Measurements from ENCODE around the gene ACAP3. TPM values are rescaled to one million over a fixed set of nuclear protein-coding genes. Genes with fewer than 3 reads are reported as not detected.

The ACAP3 gene
- total RNA-seq, 1 donor from 2014 or later: 49.7 TPM

DNA sequence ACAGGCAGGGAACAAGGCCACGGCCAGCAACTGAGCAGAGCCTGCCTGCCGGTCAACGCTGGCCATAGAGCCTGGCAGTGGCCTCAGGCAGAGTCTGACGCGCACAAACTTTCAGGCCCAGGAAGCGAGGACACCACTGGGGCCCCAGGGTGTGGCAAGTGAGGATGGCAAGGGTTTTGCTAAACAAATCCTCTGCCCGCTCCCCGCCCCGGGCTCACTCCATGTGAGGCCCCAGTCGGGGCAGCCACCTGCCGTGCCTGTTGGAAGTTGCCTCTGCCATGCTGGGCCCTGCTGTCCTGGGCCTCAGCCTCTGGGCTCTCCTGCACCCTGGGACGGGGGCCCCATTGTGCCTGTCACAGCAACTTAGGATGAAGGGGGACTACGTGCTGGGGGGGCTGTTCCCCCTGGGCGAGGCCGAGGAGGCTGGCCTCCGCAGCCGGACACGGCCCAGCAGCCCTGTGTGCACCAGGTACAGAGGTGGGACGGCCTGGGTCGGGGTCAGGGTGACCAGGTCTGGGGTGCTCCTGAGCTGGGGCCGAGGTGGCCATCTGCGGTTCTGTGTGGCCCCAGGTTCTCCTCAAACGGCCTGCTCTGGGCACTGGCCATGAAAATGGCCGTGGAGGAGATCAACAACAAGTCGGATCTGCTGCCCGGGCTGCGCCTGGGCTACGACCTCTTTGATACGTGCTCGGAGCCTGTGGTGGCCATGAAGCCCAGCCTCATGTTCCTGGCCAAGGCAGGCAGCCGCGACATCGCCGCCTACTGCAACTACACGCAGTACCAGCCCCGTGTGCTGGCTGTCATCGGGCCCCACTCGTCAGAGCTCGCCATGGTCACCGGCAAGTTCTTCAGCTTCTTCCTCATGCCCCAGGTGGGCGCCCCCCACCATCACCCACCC lies 23.6 kb upstream of the ACAP3 start, which contains the start of gene TAS1R3:
Gene TAS1R3 (plus strand): TSS at position 213 of the 898 bp plus-strand sequence. CDS start 66 bp downstream, at position 279.
- peak within 1 kb of the TSS; percentile 6 for H3K27ac ChIP-seq (replicated peaks)
- intact Hi-C loops (cut with micrococcal nuclease): no loop called here

GRCh38 chr1:1330366-1331067 lies 22.8 kb upstream of the ACAP3 start:
- Histone ChIP-seq H3K36me3 (peaks cover 32% of the 10 kb centered on the region), H3K4me1 (peaks cover 54% of the 10 kb centered on the region), H3K27me3 (ENCODE audit: low read depth) (no peaks in the 10 kb centered on the region), H3K27ac (replicated peaks) (peak overlapping the region; percentile 6), H3K4me3 (no peak overlapping the region), H3K9me3 (replicated peaks) (no peaks in the 10 kb centered on the region)
- TF ChIP-seq CTCF (IDR thresholded peaks at IDR 0.05; ENCODE audit: borderline replicate concordance): no peak
- intact Hi-C loops (cut with micrococcal nuclease): no loop called here
- no peak for DNase-seq

More for the DNA sequence above, 23.6 kb upstream of the ACAP3 start, which contains the start of gene TAS1R3:
- DNase-seq: no peak
- no peaks in the 10 kb centered on the region for H3K9me3 ChIP-seq (replicated peaks)
- peaks cover 34% of the 10 kb centered on the region for H3K36me3 ChIP-seq
- H3K27me3 ChIP-seq (ENCODE audit: low read depth): no peaks in the 10 kb centered on the region
- TF ChIP-seq CTCF (IDR thresholded peaks at IDR 0.05; ENCODE audit: borderline replicate concordance): no peak
- peaks cover 46% of the 10 kb centered on the region for H3K4me1 ChIP-seq
- H3K4me3 ChIP-seq: no peak within 1 kb of the TSS

- peaks cover 30% of the 10 kb centered on the region for H3K36me3 ChIP-seq
- intact Hi-C loops (cut with micrococcal nuclease): no loop called here
- H3K4me3 ChIP-seq: no peak overlapping the region
- H3K27me3 ChIP-seq (ENCODE audit: low read depth): no peaks in the 10 kb centered on the region
- DNase-seq: no peak
- no peaks in the 10 kb centered on the region for H3K9me3 ChIP-seq (replicated peaks)
- peaks cover 63% of the 10 kb centered on the region for H3K4me1 ChIP-seq
- TF ChIP-seq CTCF (IDR thresholded peaks at IDR 0.05; ENCODE audit: borderline replicate concordance): no peak
- H3K27ac ChIP-seq (replicated peaks): no peak overlapping the region
These were observed 21.8 kb upstream of the ACAP3 start for GRCh38 chr1:1329304-1330210.

DNA sequence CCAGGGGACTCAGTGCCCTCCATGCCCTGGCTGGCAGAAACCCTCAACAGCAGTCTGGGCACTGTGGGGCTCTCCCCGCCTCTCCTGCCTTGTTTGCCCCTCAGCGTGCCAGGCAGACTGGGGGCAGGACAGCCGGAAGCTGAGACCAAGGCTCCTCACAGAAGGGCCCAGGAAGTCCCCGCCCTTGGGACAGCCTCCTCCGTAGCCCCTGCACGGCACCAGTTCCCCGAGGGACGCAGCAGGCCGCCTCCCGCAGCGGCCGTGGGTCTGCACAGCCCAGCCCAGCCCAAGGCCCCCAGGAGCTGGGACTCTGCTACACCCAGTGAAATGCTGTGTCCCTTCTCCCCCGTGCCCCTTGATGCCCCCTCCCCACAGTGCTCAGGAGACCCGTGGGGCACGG lies 20.5 kb upstream of the ACAP3 start:
- intact Hi-C loops (cut with micrococcal nuclease): no loop called here
- no peak for TF ChIP-seq CTCF (IDR thresholded peaks at IDR 0.05; ENCODE audit: borderline replicate concordance)
- Histone ChIP-seq H3K9me3 (replicated peaks) (no peaks in the 10 kb centered on the region), H3K27me3 (ENCODE audit: low read depth) (no peaks in the 10 kb centered on the region), H3K36me3 (peaks cover 30% of the 10 kb centered on the region), H3K4me1 (peaks cover 72% of the 10 kb centered on the region), H3K4me3 (no peak overlapping the region), H3K27ac (replicated peaks) (no peak overlapping the region)
- DNase-seq: no peak

DNA sequence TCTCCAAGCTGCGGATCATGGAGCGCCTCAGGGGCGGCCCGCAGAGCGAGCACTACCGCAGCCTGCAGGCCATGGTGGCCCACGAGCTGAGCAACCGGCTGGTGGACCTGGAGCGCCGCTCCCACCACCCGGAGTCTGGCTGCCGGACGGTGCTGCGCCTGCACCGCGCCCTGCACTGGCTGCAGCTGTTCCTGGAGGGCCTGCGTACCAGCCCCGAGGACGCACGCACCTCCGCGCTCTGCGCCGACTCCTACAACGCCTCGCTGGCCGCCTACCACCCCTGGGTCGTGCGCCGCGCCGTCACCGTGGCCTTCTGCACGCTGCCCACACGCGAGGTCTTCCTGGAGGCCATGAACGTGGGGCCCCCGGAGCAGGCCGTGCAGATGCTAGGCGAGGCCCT lies 19.6 kb upstream of the ACAP3 start:
- no peaks in the 10 kb centered on the region for H3K9me3 ChIP-seq (replicated peaks)
- intact Hi-C loops (cut with micrococcal nuclease): no loop called here
- H3K27me3 ChIP-seq (ENCODE audit: low read depth): no peaks in the 10 kb centered on the region
- no peak for TF ChIP-seq CTCF (IDR thresholded peaks at IDR 0.05; ENCODE audit: borderline replicate concordance)
- H3K4me1 ChIP-seq: peaks cover 79% of the 10 kb centered on the region
- DNase-seq: no peak
- H3K36me3 ChIP-seq: peaks cover 30% of the 10 kb centered on the region
- no peak overlapping the region for H3K27ac ChIP-seq (replicated peaks)
- H3K4me3 ChIP-seq: peak overlapping the region; percentile 89

All from left ventricle myocardium inferior (tissue), 1 donor.